PC-3 (cell line): Measurements from ENCODE around the gene TNRC6C. TPM values are rescaled to one million over a fixed set of nuclear protein-coding genes. Genes with fewer than 3 reads are reported as not detected.

Experiments used
- ATAC-seq: fragments of 200-7000 bp; cut with Tn5 transposase; 2 replicates; pipeline ENCODE4 v1.9.1; 2020; ENCODE audit warnings: mild to moderate bottlenecking, moderate library complexity
- BruUV-seq: library from RNA; stranded (reverse); fragments of 400-500 nt; replicated peaks from 2 replicates; lab custom pipeline; 2021; lab: Mats Ljungman, UMichigan
- CTCF ChIA-PET: fragments of 300-600 bp; sonication (Branson Sonifier 250); formaldehyde crosslinking; loops from one replicate; lab custom pipeline; 2022; ENCODE audit warnings: antibody characterized with exemption; lab: Charles Lee
- POLR2A ChIA-PET: fragments of 300-600 bp; sonication (Branson Sonifier 250); formaldehyde crosslinking; loops from one replicate; lab custom pipeline; 2022; ENCODE audit warnings: antibody characterized with exemption; ENCODE audit not compliant: unreplicated experiment; lab: Charles Lee
- DNase-seq: peaks from one replicate; pipeline ENCODE4 v3.0.0-alpha.2; 2015
- H2AFZ ChIP-seq: fragments of 300-600 bp; sonication (generic); 2 replicates; pipeline ENCODE4 v1.6.0; 2016; ENCODE audit warnings: antibody characterized with exemption, low read length
- H3F3A ChIP-seq: fragments of 300-600 bp; sonication (generic); one replicate; pipeline ENCODE4 v1.6.0; 2017; ENCODE audit warnings: antibody characterized with exemption, low read length, control low read depth, mild to moderate bottlenecking; ENCODE audit not compliant: unreplicated experiment
- H3K27ac ChIP-seq: fragments of 300-600 bp; sonication (generic); 2 replicates; pipeline ENCODE4 v1.5.1; 2016; ENCODE audit warnings: mild to moderate bottlenecking, low read length
- H3K27me3 ChIP-seq: fragments of 300-600 bp; sonication (generic); 2 replicates; pipeline ENCODE4 v1.6.1; 2016; ENCODE audit warnings: low read length, mixed read lengths
- H3K36me3 ChIP-seq: fragments of 300-600 bp; sonication (generic); 2 replicates; pipeline ENCODE4 v1.6.1; 2016; ENCODE audit warnings: low read depth, mixed run types, low read length, mixed read lengths
- H3K4me1 ChIP-seq: fragments of 300-600 bp; sonication (generic); 2 replicates; pipeline ENCODE4 v1.5.1; 2016; ENCODE audit warnings: low read length; ENCODE audit not compliant: insufficient read depth
- H3K4me2 ChIP-seq: fragments of 300-600 bp; sonication (generic); 2 replicates; pipeline ENCODE4 v1.6.0; 2016; ENCODE audit warnings: low read length
- H3K4me3 ChIP-seq: fragments of 300-600 bp; sonication (generic); 2 replicates; pipeline ENCODE4 v1.5.1; 2016; ENCODE audit warnings: mild to moderate bottlenecking, low read length, mixed read lengths
- H3K79me2 ChIP-seq: fragments of 300-600 bp; sonication (generic); 2 replicates; pipeline ENCODE4 v1.6.1; 2017; ENCODE audit warnings: low read length, mixed read lengths
- H3K9ac ChIP-seq: fragments of 300-600 bp; sonication (generic); 2 replicates; pipeline ENCODE4 v1.6.0; 2016; ENCODE audit warnings: mild to moderate bottlenecking, low read length
- H3K9me2 ChIP-seq: fragments of 300-600 bp; sonication (generic); replicated peaks from 2 replicates; pipeline ENCODE4 v1.6.1; 2016; ENCODE audit warnings: mixed run types, low read length, mixed read lengths
- H3K9me3 ChIP-seq: fragments of 300-600 bp; sonication (generic); 2 replicates; pipeline ENCODE4 v1.6.1; 2016; ENCODE audit warnings: low read length, mixed read lengths
- H4K20me1 ChIP-seq: fragments of 300-600 bp; sonication (generic); 2 replicates; pipeline ENCODE4 v1.6.1; 2016; ENCODE audit warnings: low read length, mixed read lengths
- CTCF ChIP-seq: fragments of 300-600 bp; sonication (generic); conservative IDR thresholded peaks from 2 replicates; pipeline ENCODE4 v1.5.1; 2017; ENCODE audit warnings: antibody characterized with exemption, low read depth, mild to moderate bottlenecking, low read length
- EZH2 ChIP-seq: fragments of 300-600 bp; sonication (generic); IDR thresholded peaks from one replicate; pipeline ENCODE4 v1.6.1; 2017; ENCODE audit warnings: antibody characterized with exemption, mild to moderate bottlenecking, low read length; ENCODE audit not compliant: unreplicated experiment
- EZH2phosphoT487 ChIP-seq: fragments of 300-600 bp; sonication (generic); IDR thresholded peaks from 2 replicates; pipeline ENCODE4 v1.6.1; 2018; ENCODE audit warnings: mild to moderate bottlenecking, antibody characterized with exemption, low read length, borderline replicate concordance
- intact Hi-C: fragments of 100-400 bp; cut with micrococcal nuclease; formaldehyde crosslinking; loops from 2 replicates; pipeline ENCODE4 v1.9.0; 2023
- total RNA-seq: library from RNA; depleted of rRNA; stranded (reverse); fragments of >200 nt; gene quantifications from 2 replicates; pipeline ENCODE4 v1.2.3, GENCODE V29; 2014

TNRC6C gene
- total RNA-seq, 1 experiment from 2014 or later: 5.3 TPM

- Histone ChIP-seq H4K20me1 (no peaks in the 10 kb centered on the region), H3K9me2 (no peaks in the 10 kb centered on the region), H3K27me3 (no peaks in the 10 kb centered on the region), H2AFZ (no peak overlapping the region), H3K36me3 (no peaks in the 10 kb centered on the region), H3F3A (no peaks in the 10 kb centered on the region), H3K9me3 (no peaks in the 10 kb centered on the region), H3K27ac (no peak overlapping the region), H3K4me3 (no peak overlapping the region), H3K4me1 (peaks cover 41% of the 10 kb centered on the region), H3K79me2 (no peaks in the 10 kb centered on the region), H3K9ac (no peak overlapping the region), H3K4me2 (no peak overlapping the region)
- CTCF ChIA-PET: no interaction called here
- BruUV-seq: no TSS peak
- POLR2A ChIA-PET: no interaction called here
- DNase-seq (no peak), ATAC-seq (no peak)
- intact Hi-C loops: no loop called here
- TF ChIP-seq CTCF (no peak), EZH2 (no peak), EZH2phosphoT487 (no peak)
Observed at GRCh38 chr17:78146471-78146869, 188.0 kb downstream of the TNRC6C start.

DNA sequence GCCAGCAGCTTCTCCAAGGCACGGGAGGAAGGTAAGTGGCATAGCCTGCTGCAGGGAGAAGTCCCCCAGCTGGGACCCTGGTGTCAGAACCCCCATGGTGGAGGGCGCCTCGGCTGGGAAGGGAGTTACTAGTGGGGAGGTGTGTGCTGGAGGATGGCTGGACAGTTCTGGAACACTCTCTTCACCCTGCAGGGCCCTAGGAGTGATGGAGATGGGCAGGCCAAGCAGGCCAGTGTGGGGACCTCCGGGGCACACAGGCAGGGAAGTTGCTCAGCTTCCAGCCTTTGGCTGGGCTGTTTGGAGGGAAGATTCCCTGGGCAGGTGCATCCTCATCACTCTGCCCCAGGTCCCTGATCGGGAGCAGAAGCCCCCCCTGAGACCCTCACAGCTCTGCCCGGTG lies 188.4 kb downstream of the TNRC6C start:
- TF ChIP-seq EZH2 (no peak), CTCF (no peak), EZH2phosphoT487 (no peak)
- CTCF ChIA-PET: no interaction called here

GRCh38 chr17:78147315-78147998 lies 189.0 kb downstream of the TNRC6C start:
- BruUV-seq: no TSS peak
- TF ChIP-seq CTCF: no peak
- no peak for TF ChIP-seq EZH2
- no peak for TF ChIP-seq EZH2phosphoT487
- Histone ChIP-seq H2AFZ (no peak overlapping the region), H3K36me3 (no peaks in the 10 kb centered on the region), H3K4me2 (no peak overlapping the region), H3K27ac (no peak overlapping the region), H3K4me3 (no peak overlapping the region), H3K4me1 (peaks cover 38% of the 10 kb centered on the region), H3F3A (no peaks in the 10 kb centered on the region), H4K20me1 (no peaks in the 10 kb centered on the region), H3K27me3 (no peaks in the 10 kb centered on the region), H3K9me3 (no peaks in the 10 kb centered on the region), H3K9ac (no peak overlapping the region), H3K79me2 (no peaks in the 10 kb centered on the region), H3K9me2 (no peaks in the 10 kb centered on the region)
- DNase-seq (no peak), ATAC-seq (no peak)
- ChIA-PET CTCF (no interaction called here), POLR2A (interaction anchor here (0.6 kb wide), 1 partner anchor 681 kb away, joined by 3 read pairs; no protein-coding TSS in a partner anchor)
- intact Hi-C loops: no loop called here

More for the DNA sequence above, 188.4 kb downstream of the TNRC6C start:
- Histone ChIP-seq H3K27ac (no peak overlapping the region), H3F3A (no peaks in the 10 kb centered on the region), H3K9me3 (no peaks in the 10 kb centered on the region), H2AFZ (no peak overlapping the region), H3K4me1 (peaks cover 41% of the 10 kb centered on the region), H3K79me2 (no peaks in the 10 kb centered on the region), H4K20me1 (no peaks in the 10 kb centered on the region), H3K36me3 (no peaks in the 10 kb centered on the region), H3K4me3 (no peak overlapping the region), H3K4me2 (no peak overlapping the region), H3K9ac (no peak overlapping the region), H3K27me3 (no peaks in the 10 kb centered on the region), H3K9me2 (no peaks in the 10 kb centered on the region)
- intact Hi-C loops: no loop called here
- POLR2A ChIA-PET: no interaction called here
- no peak for DNase-seq
- ATAC-seq: no peak
- BruUV-seq: no TSS peak
